Measurements from ENCODE around the gene FLNB.

Gene FLNB

GRCh38 chr3:58084788-58085543, 76.7 kb downstream of the FLNB start:
- DNase-seq, result peak; percentile 37 to 54
- TF ChIP-seq POLR2A (IDR thresholded peaks at IDR 0.05; ENCODE audit: low read length) (no peak), GATA1 (IDR thresholded peaks at IDR 0.05; ENCODE audit: low read depth, low read length) (no peak)

DNA sequence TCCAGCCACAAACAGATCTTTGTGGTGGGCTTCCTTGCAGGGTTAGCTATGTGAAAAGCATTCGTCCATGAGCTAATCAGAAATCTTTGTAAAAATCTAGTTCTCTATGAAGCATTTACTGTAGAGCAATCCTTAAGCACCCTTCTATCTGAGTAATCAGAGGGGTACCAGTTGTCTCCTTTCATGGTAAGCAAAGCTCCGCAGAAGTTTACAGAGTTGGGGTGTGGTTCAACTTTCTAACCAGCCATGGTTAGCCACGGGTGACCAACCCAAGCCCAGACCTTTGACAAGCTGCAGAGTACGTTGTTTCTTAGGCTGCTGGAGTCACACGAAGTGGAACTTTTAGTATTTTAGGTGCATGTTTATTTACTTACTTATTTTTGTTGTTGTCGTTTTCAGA, 77.4 kb downstream of the FLNB start:
- DNase-seq, result peak; percentile 39 to 48
- no peak for TF ChIP-seq POLR2A (IDR thresholded peaks at IDR 0.05; ENCODE audit: low read length)
- TF ChIP-seq GATA1 (IDR thresholded peaks at IDR 0.05; ENCODE audit: low read depth, low read length), result no peak

GRCh38 chr3:58088501-58088900, 80.3 kb downstream of the FLNB start:
- no peak for DNase-seq
- no peak for TF ChIP-seq POLR2A (IDR thresholded peaks at IDR 0.05; ENCODE audit: low read length)
- TF ChIP-seq GATA1 (IDR thresholded peaks at IDR 0.05; ENCODE audit: low read depth, low read length), result no peak

GRCh38 chr3:58090351-58090750, 82.1 kb downstream of the FLNB start:
- DNase-seq, result no peak
- TF ChIP-seq GATA1 (IDR thresholded peaks at IDR 0.05; ENCODE audit: low read depth, low read length) (no peak), POLR2A (IDR thresholded peaks at IDR 0.05; ENCODE audit: low read length) (no peak)

- DNase-seq, result no peak
Measured at GRCh38 chr3:58092521-58092920, 84.3 kb downstream of the FLNB start.

GRCh38 chr3:58093574-58094195, 85.5 kb downstream of the FLNB start:
- no peak for DNase-seq
- TF ChIP-seq POLR2A (IDR thresholded peaks at IDR 0.05; ENCODE audit: low read length) (no peak), GATA1 (IDR thresholded peaks at IDR 0.05; ENCODE audit: low read depth, low read length) (no peak)

More at GRCh38 chr3:58092521-58092920, 84.3 kb downstream of the FLNB start:
- TF ChIP-seq POLR2A (IDR thresholded peaks at IDR 0.05; ENCODE audit: low read length) (no peak), GATA1 (IDR thresholded peaks at IDR 0.05; ENCODE audit: low read depth, low read length) (no peak)

DNA sequence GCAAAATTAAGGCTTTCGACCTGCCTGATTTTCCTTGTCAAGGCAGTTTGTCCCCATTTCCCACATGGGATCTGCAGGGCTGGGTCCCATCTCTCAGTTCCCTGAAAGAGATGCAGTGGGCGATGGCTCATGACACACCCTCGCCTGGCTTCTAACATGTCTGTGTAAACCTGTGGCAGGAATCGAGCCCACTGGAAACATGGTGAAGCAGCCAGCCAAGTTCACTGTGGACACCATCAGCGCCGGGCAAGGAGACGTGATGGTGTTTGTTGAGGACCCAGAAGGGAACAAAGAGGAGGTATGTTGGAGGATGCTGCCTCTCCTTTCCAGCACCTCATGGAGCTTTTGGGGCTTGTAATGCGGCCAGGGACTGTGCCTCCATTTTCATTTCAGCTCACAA, 86.4 kb downstream of the FLNB start:
- no peak for DNase-seq
- TF ChIP-seq POLR2A (IDR thresholded peaks at IDR 0.05; ENCODE audit: low read length) (no peak), GATA1 (IDR thresholded peaks at IDR 0.05; ENCODE audit: low read depth, low read length) (no peak)

GRCh38 chr3:58095603-58096138, 87.4 kb downstream of the FLNB start:
- TF ChIP-seq POLR2A (IDR thresholded peaks at IDR 0.05; ENCODE audit: low read length) (no peak), GATA1 (IDR thresholded peaks at IDR 0.05; ENCODE audit: low read depth, low read length) (no peak)
- no peak for DNase-seq

DNA sequence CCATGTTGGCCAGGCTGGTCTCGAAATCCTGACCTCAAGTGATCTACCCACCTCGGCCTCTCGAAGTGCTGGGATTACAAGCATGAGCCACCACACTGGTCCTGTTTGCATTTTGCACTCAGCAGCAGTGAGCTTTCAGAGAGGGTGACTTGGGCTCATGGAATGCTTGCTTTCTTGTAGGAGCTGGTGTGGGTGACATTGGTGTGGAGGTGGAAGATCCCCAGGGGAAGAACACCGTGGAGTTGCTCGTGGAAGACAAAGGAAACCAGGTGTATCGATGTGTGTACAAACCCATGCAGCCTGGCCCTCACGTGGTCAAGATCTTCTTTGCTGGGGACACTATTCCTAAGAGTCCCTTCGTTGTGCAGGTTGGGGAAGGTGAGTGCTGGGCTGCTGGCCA, 90.3 kb downstream of the FLNB start:
- no peak for TF ChIP-seq POLR2A (IDR thresholded peaks at IDR 0.05; ENCODE audit: low read length)
- no peak for TF ChIP-seq GATA1 (IDR thresholded peaks at IDR 0.05; ENCODE audit: low read depth, low read length)

DNA sequence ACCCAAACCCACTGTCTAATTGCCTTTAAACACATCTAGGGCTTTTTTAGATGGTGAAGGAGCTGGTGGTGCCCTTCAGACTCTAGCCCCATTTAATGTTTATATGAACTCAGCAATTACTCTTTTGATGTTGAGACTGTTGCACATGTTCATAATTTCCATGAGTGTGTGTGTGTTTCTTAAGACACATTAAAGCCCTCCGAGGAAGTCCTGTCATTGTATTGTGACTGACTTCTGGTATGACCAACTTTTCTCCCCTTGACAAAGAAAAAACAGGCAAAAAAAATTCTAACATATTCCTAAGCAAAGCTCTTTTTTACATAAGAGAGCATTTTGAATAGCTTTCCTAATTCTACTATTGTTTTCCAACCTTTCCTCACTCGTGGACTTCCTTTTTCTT, 91.6 kb downstream of the FLNB start:
- DNase-seq, result no peak
- no peak for TF ChIP-seq POLR2A (IDR thresholded peaks at IDR 0.05; ENCODE audit: low read length)
- no peak for TF ChIP-seq GATA1 (IDR thresholded peaks at IDR 0.05; ENCODE audit: low read depth, low read length)

More for the DNA sequence above, 90.3 kb downstream of the FLNB start:
- DNase-seq, result no peak

- no peak for DNase-seq
- TF ChIP-seq POLR2A (IDR thresholded peaks at IDR 0.05; ENCODE audit: low read length), result no peak
- TF ChIP-seq GATA1 (IDR thresholded peaks at IDR 0.05; ENCODE audit: low read depth, low read length), result no peak
Measured at GRCh38 chr3:58101499-58102389, 93.5 kb downstream of the FLNB start.

DNA sequence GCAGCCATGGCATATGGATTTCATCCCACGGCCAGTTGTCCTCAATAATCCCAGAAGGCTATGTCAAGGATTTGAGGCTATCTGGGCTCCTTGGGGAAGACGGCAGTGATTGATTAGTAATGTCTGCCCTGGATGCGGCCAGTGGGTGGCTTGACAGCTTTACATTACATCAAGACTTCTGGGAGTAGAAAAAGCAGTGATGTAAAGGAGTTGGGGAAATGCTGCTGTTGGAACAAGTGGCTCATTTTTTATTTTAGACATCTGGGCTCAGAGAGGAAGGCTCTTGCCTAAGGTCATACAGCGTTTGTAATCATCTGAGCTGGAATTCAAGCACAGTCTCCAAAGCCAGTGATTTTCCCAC, 94.1 kb downstream of the FLNB start:
- DNase-seq, result no peak
- TF ChIP-seq POLR2A (IDR thresholded peaks at IDR 0.05; ENCODE audit: low read length) (no peak), GATA1 (IDR thresholded peaks at IDR 0.05; ENCODE audit: low read depth, low read length) (no peak)

DNA sequence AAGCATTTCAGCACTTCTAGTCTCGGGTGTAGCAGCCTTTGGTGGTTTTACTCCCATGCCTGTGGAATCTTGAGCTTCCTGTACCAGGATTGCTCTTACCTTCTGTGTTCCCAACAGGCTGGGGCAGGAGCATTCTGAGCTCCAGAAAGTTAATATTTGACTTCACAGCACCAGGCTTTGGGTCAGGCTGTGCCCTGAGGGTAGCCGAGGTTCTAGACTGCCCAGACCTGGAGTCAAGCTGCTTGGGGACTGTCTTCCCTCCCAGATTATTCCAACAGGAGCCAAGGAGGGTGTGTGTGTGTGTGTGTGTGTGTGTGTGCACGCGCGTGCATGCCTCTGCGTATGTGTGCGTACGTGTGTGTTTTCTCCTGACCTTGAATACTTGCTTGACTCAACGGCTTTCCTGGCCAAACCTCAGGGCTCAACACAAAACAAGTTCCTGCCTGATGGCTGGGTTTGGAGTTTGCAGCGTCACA, 94.8 kb downstream of the FLNB start:
- no peak for TF ChIP-seq GATA1 (IDR thresholded peaks at IDR 0.05; ENCODE audit: low read depth, low read length)
- no peak for TF ChIP-seq POLR2A (IDR thresholded peaks at IDR 0.05; ENCODE audit: low read length)
- no peak for DNase-seq

GRCh38 chr3:58104151-58104550, 95.9 kb downstream of the FLNB start:
- no peak for TF ChIP-seq GATA1 (IDR thresholded peaks at IDR 0.05; ENCODE audit: low read depth, low read length)
- TF ChIP-seq POLR2A (IDR thresholded peaks at IDR 0.05; ENCODE audit: low read length), result no peak

More at GRCh38 chr3:58104151-58104550, 95.9 kb downstream of the FLNB start:
- DNase-seq, result no peak
